Tibial nerve (tissue), 4 donors: ENCODE results near the gene VIT. TPM values are rescaled to one million over a fixed set of nuclear protein-coding genes. Genes with fewer than 3 reads are reported as not detected.

Experiments used
- DNase-seq, 2 donors: peaks; one replicate each; pipeline ENCODE4 v3.0.0-alpha.2; 2019; ENCODE audit warnings: low spot score in 2 of 2
- H3K27ac ChIP-seq, 4 donors: fragments of 200-600 bp; sonication (generic) in 3 of 4; one replicate each; pipeline ENCODE4 v1.5.1; 2017 to 2019; ENCODE audit warnings: mild to moderate bottlenecking in 1 of 4
- H3K27me3 ChIP-seq, 2 donors: fragments of 200-600 bp; sonication (generic) in 1 of 2; one replicate each; pipeline versions ENCODE4 v1.5.1 to v1.6.0; 2017 to 2019
- H3K36me3 ChIP-seq, 3 donors: fragments of 200-600 bp; sonication (generic); one replicate each; pipeline ENCODE4 v1.5.1; 2018 to 2019
- H3K4me1 ChIP-seq, 4 donors: fragments of 200-600 bp; sonication (generic) in 3 of 4; one replicate each; pipeline ENCODE4 v1.5.1; 2017 to 2019
- H3K4me3 ChIP-seq, 4 donors: fragments of 200-600 bp; sonication (generic) in 3 of 4; one replicate each; pipeline ENCODE4 v1.5.1; 2017 to 2019; ENCODE audit warnings: mild to moderate bottlenecking in 1 of 4, moderate library complexity in 1 of 4
- H3K9me3 ChIP-seq, 4 donors: fragments of 200-600 bp; sonication (generic) in 3 of 4; one replicate each; pipeline ENCODE4 v1.5.1; 2017 to 2019
- CTCF ChIP-seq, 5 experiments: fragments of 200-600 bp in 3 of 5; fragments of 450-650 bp in 2 of 5; sonication (generic) in 3 of 5; IDR thresholded peaks; one replicate each; pipeline ENCODE4 v1.5.1; 2016 to 2019; ENCODE audit warnings: antibody characterized with exemption in 5 of 5, mild to moderate bottlenecking in 3 of 5, moderate library complexity in 2 of 5
- EP300 ChIP-seq, 2 donors: sonication (generic); formaldehyde crosslinking; IDR thresholded peaks; one replicate each; pipeline ENCODE4 v1.6.1; 2017; ENCODE audit warnings: antibody characterized with exemption in 2 of 2, mild to moderate bottlenecking in 1 of 2
- POLR2A ChIP-seq, 2 donors: fragments of 450-650 bp; IDR thresholded peaks; one replicate each; pipeline ENCODE4 v1.6.1; 2017; ENCODE audit warnings: antibody characterized with exemption in 2 of 2, mild to moderate bottlenecking in 2 of 2, moderate library complexity in 2 of 2
- WGBS, 2 donors: methylation state at CpG; one replicate each; pipeline ENCODE4 v1.1.5; 2018; 5-methylcytosine and 5-hydroxymethylcytosine counted together
- total RNA-seq, 4 donors: library from RNA; depleted of rRNA; stranded (reverse); fragments of >200 nt; gene quantifications; one replicate each; pipeline ENCODE4 v1.1.0, GENCODE V29; 2016

VIT gene
- total RNA-seq, 4 donors from 2014 or later, result 55.2 to 201 (median 125) TPM

- Histone ChIP-seq H3K27ac (peak overlapping the region in 2 of 4 donors; percentile 81 to 82), H3K36me3 (no peaks in the 10 kb centered on the region), H3K4me3 (peak overlapping the region in 1 of 4 donors; percentile 49), H3K27me3 (no peaks in the 10 kb centered on the region), H3K4me1 (peaks cover 0 to 31% (median 2%) of the 10 kb centered on the region in 4 donors), H3K9me3 (no peaks in the 10 kb centered on the region)
- DNase-seq, result peak; percentile 40 to 76
- peak in 1 of 2 donors; percentile 84 for TF ChIP-seq EP300 (IDR thresholded peaks at IDR 0.05)
- TF ChIP-seq CTCF (IDR thresholded peaks at IDR 0.05), result no peak
- WGBS, 2 donors, result 52 to 57% methylated on average over 1 of the region's 1 CpG
These were observed 2.5 kb downstream of the VIT start for GRCh38 chr2:36698993-36699392.

GRCh38 chr2:36700311-36700710 lies 3.8 kb downstream of the VIT start:
- TF ChIP-seq EP300 (IDR thresholded peaks at IDR 0.05) (no peak), POLR2A (IDR thresholded peaks at IDR 0.05) (no peak), CTCF (IDR thresholded peaks at IDR 0.05) (no peak)
- Histone ChIP-seq H3K4me1 (peaks cover 0 to 42% (median 2%) of the 10 kb centered on the region in 4 donors), H3K4me3 (no peak overlapping the region), H3K9me3 (no peaks in the 10 kb centered on the region), H3K27me3 (no peaks in the 10 kb centered on the region), H3K36me3 (no peaks in the 10 kb centered on the region), H3K27ac (peak overlapping the region in 2 of 4 donors; percentile 33 to 68)
- DNase-seq, result no peak
- 94 to 97% methylated on average over 4 of the region's 4 CpGs for WGBS, 2 donors

- Histone ChIP-seq H3K4me1 (peaks cover 0 to 44% (median 2%) of the 10 kb centered on the region in 4 donors), H3K36me3 (no peaks in the 10 kb centered on the region), H3K9me3 (no peaks in the 10 kb centered on the region), H3K27ac (peak overlapping the region in 2 of 4 donors; percentile 33 to 68), H3K4me3 (no peak overlapping the region), H3K27me3 (no peaks in the 10 kb centered on the region)
- DNase-seq, result no peak
- TF ChIP-seq POLR2A (IDR thresholded peaks at IDR 0.05), result no peak
- no peak for TF ChIP-seq CTCF (IDR thresholded peaks at IDR 0.05)
- no peak for TF ChIP-seq EP300 (IDR thresholded peaks at IDR 0.05)
- 40 to 48% methylated on average over 5 of the region's 5 CpGs for WGBS, 2 donors
These were observed 4.9 kb downstream of the VIT start for GRCh38 chr2:36701391-36701795.

- Histone ChIP-seq H3K9me3 (no peaks in the 10 kb centered on the region), H3K27ac (peak overlapping the region in 2 of 4 donors; percentile 88), H3K4me3 (no peak overlapping the region), H3K4me1 (peaks cover 0 to 49% (median under 1%) of the 10 kb centered on the region in 4 donors), H3K36me3 (no peaks in the 10 kb centered on the region), H3K27me3 (no peaks in the 10 kb centered on the region)
- no peak for DNase-seq
- TF ChIP-seq POLR2A (IDR thresholded peaks at IDR 0.05) (no peak), CTCF (IDR thresholded peaks at IDR 0.05) (no peak), EP300 (IDR thresholded peaks at IDR 0.05) (no peak)
- 41 to 45% methylated on average over 2 of the region's 2 CpGs for WGBS, 2 donors
These were observed 5.4 kb downstream of the VIT start for GRCh38 chr2:36701918-36702317.

GRCh38 chr2:36702781-36703180 lies 6.3 kb downstream of the VIT start:
- H3K36me3 ChIP-seq, result no peaks in the 10 kb centered on the region
- TF ChIP-seq EP300 (IDR thresholded peaks at IDR 0.05) (no peak), CTCF (IDR thresholded peaks at IDR 0.05) (no peak), POLR2A (IDR thresholded peaks at IDR 0.05) (no peak)
- DNase-seq, result no peak
- H3K4me1 ChIP-seq, result peaks cover 0 to 58% (median 2%) of the 10 kb centered on the region in 4 donors
- no peaks in the 10 kb centered on the region for H3K27me3 ChIP-seq
- no peaks in the 10 kb centered on the region for H3K9me3 ChIP-seq
- peak overlapping the region in 3 of 4 donors; percentile 19 to 88 (median 88) for H3K27ac ChIP-seq
- 81 to 87% methylated on average over 3 of the region's 3 CpGs for WGBS, 2 donors
- no peak overlapping the region for H3K4me3 ChIP-seq
